HG03342 (cell line): Measurements from ENCODE around the gene NR3C2.
"Not testable (repeated sequence)": the region's sequence is repeated elsewhere in the genome, so short reads cannot be mapped to it uniquely, and the experiment has no call there.

ENCODE experiments used
- ATAC-seq: cut with Tn5 transposase; IDR thresholded peaks from one replicate; pipeline ENCODE4 v1.9.1; 2021; ENCODE audit warnings: mild to moderate bottlenecking, moderate library complexity; ENCODE audit not compliant: unreplicated experiment

The NR3C2 gene

DNA sequence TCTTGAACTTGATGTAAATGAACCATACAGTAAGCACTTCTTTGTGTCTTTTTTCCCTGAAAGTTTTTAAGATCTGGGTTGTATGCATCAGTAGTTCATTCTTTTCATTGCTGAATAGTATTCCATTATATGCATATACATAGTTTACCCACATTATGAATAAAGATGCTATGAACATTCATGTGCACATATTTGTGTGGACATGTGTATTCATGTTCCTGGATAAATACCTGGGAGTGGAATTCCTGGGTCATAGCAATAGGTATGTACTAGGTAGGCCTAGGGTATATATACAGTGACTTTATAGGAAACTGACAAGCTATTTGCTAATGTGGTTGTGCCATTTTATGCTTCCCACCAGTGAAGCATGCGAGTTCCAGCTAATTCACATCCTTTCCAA, 215.9 kb downstream of the NR3C2 start:
- ATAC-seq, result no peak

DNA sequence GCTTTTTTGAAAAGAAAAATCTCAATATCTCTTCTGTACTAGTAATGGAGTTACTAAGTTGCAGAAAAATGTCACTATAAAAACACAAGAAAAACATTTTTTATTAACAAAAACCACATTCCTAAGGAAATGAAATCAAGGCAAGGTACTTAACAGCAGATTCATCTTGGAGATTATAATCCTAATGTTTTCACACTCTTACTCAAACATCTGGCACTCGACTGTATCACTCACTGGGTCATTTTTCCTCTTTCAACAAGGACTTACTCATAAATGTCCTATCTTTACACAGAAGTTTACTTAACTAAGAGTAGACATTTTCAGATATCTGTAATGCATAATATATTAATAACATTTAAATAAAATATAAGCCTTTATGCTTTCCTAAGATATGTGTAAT, 216.6 kb downstream of the NR3C2 start:
- no peak for ATAC-seq

- no peak for ATAC-seq
These were observed 217.7 kb downstream of the NR3C2 start for GRCh38 chr4:148224476-148224875.

DNA sequence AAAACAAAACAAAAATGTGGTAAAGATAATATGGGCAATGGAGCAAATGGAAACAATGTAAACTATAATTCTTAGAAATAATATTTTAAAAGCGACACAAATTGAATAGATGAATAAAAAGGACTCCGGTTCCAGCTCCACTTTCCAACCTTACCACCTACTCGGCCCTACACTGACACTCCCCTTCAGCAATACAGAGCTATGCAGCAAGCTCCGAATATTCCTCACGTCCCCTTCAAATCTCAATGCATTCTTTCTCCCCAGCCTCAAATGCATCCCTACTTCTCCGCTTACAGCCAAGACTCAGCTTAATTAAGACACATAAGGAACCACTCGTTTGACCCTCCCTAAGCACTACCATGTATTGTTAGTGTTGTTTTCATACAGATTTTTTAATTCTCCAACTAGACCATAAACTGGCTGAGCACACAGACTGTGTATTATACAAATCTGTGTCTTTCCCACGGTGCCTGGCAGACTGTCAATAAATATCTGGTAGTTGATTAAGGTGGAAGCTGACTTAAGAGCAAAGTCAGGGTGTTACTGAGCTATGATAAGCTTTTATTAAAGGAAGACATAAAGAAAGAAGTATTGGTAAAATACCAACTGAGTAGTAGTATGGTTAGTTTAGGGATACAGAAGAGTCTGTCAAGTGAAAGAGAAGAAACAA, 219.1 kb downstream of the NR3C2 start:
- ATAC-seq, result no peak

- peak; percentile 96 for ATAC-seq
These were observed 225.1 kb downstream of the NR3C2 start for GRCh38 chr4:148216866-148217814.

- no peak for ATAC-seq
These were observed 225.9 kb downstream of the NR3C2 start for GRCh38 chr4:148216321-148216720.

- no peak for ATAC-seq
These were observed 227.0 kb downstream of the NR3C2 start for GRCh38 chr4:148215202-148215601.

GRCh38 chr4:148214529-148215166, 227.6 kb downstream of the NR3C2 start:
- ATAC-seq, result no peak

- ATAC-seq, result no peak
These were observed 230.7 kb downstream of the NR3C2 start for GRCh38 chr4:148211533-148211932.

DNA sequence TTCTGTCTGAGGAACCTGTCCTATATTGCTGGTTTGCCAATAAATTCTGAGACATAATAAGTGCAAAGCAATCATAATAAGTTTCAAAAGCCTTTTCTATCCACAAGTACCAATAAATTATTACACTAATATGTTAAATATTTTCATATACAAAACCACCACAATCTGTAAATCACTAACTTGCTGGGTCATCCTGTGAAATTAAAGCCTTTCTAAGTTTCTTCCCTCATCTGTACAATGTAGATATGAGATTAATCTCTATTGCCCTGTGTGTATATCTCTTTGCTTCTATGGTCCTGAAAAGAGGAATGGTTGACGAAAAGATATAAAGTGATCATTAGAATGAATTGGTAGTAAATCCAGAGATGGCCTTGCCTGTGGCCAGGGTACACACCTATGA, 231.6 kb downstream of the NR3C2 start:
- ATAC-seq, result no peak

- no peak for ATAC-seq
These were observed 235.1 kb downstream of the NR3C2 start for GRCh38 chr4:148207068-148207467.

GRCh38 chr4:148205476-148205875, 236.7 kb downstream of the NR3C2 start:
- ATAC-seq, result no peak

- no peak for ATAC-seq
These were observed 237.3 kb downstream of the NR3C2 start for GRCh38 chr4:148204892-148205291.

DNA sequence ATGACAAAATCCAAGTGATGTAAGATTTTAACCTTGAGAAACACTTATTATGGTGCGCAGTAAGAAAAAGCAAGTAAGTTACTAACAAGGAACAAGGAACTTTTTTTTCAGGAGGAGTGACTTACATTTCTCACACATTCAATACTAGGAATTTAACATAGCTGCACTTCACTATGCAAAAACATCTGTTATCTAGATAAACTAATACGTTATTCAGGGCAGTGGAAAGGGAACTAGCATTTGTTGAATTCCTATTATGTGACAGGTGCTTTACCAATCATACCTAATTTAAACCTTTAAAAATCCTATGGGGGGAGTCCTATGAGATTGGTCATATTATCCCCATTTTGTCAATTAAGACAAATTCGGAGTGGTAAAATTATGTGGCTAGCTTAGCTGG, 238.0 kb downstream of the NR3C2 start:
- ATAC-seq, result no peak

DNA sequence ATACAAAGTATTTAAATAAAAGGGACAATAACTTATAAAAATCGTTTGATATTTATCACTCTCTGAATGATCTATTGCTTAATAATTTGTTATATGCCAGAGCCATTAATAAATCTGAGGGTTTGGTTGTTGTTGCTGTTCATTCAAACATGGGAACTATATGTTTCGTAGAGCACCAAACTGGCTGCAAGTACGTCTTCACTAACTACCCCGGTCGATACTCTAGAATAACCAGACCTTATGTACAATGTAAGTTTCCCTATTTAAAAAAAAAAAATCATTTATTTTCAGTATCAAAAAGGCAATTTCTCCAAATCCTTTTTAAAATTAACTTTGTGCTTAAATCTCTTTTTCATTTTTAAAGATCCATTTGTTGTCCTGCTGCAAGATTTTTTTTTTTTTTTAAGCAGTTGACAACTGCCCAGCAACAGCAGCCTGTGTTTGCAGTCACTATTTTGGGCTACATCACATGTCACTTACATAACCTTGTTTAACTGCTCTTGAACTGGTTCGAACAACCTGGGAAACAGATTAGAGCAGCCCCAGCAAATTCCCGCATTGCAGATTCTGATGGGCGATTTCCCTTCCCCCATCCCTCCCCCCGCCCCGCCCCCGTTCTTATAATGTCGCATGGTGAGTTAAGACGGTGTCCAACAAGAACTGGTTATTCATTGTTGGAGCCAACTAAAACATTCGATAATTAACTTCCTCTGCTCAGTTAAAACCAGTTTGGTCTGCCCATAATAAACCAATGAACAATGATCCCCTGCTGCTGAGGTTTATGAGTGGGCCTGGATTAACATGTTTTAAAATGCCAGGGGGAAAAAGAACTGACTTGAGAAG, 238.9 kb downstream of the NR3C2 start:
- no peak for ATAC-seq

GRCh38 chr4:148200960-148201359, 241.3 kb downstream of the NR3C2 start:
- ATAC-seq, result no peak

- no peak for ATAC-seq
These were observed 246.1 kb downstream of the NR3C2 start for GRCh38 chr4:148196164-148196563.

DNA sequence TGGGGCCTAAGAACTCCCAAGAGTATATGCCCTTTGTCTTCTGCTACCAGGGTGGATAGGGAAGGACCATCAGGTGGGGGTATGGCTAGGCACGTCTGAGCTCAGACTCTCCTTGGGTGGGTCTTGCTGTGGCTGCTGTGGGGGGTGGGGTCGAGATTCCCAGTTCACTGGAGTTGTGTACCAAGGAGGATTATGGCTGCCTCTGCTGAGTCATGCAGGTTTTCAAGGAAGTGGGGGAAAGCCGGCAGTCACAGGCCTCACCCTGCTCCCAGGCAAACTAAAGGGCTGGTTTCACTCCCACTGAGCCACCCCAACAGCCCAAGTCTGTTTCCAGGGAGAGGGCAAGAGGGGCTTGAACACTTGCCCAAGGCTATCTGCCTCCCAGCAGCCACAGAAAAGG, 249.7 kb downstream of the NR3C2 start:
- ATAC-seq, result no peak

DNA sequence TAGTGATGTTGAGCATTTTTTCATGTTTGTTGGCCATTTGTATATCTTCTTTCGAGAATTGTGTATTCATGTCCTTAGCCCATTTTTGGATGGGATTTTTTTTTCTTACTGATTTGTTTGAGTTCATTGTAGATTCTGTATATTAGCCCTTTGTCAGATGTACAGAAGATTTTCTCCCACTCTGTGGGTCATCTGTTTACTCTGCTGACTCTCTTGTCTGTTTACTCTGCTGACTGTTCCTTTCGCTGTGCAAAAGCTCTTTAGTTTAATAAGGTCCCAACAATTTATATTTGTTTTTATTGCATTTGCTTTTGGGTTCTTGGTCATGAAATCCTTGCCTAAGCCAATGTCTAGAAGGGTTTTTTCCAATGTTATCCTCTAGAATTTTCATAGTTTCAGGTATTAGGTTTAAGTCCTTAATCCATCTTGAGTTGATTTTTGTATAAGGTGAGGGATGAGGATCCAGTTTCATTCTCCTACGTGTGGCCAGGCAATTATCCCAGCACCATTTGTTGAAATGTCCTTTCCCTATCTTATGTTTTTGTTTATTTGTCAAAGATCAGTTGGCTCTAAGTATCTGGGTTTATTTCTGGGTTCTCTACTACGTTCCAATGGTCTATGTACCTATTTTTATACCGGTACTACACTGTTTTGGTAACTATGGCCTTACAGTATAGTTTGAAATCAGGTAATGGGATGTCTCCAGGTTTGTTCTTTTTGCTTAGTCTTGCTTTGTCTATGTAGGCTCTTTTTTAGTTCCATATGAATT, 254.6 kb downstream of the NR3C2 start:
- not testable (repeated sequence) for ATAC-seq

GRCh38 chr4:148184922-148185321, 257.3 kb downstream of the NR3C2 start:
- no peak for ATAC-seq
